ENCODE results near the gene CHKA.
A peak's percentile ranks its signal among the peaks of the same experiment; 100 is the strongest.

The CHKA gene

DNA sequence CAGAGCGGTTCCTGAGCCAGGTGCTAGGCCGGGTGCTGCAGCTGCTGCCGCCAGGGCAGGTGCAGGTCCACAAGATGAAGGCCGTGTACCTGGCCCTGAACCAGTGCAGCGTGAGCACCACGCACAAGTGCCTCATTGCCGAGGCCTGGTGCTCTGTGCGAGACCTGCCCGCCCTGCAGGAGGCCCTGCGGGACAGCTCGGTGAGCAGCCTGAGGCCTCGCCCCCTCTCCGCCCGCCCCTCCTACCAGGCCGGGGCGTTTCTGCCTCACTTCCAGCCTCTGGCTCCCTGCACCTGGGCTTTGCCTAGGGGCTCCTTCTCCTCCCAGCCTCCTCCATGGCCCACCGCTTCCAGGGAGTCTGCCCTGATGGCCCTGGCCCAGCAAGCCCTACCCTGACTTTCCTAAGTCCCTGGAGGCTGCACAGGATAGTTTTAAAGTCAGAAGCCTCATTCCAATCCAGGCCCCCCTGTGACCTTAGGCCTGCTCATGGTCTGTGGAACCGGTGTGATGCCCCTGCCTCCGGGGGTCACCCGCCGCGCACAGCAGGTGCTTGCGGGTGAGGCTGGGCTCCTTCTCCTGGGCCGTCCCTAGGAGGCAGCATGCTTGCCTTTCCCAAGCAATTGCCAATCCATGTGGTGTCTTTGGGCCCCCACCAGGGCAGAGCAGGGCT is 76.9 kb downstream of the CHKA start:
- no peak for DNase-seq (ENCODE audit: low read depth)

- DNase-seq (ENCODE audit: low read depth), result peak; percentile 78
Measured at GRCh38 chr11:68043349-68044144, 77.6 kb downstream of the CHKA start.

GRCh38 chr11:68043029-68043348 is 78.2 kb downstream of the CHKA start:
- DNase-seq (ENCODE audit: low read depth), result no peak

DNA sequence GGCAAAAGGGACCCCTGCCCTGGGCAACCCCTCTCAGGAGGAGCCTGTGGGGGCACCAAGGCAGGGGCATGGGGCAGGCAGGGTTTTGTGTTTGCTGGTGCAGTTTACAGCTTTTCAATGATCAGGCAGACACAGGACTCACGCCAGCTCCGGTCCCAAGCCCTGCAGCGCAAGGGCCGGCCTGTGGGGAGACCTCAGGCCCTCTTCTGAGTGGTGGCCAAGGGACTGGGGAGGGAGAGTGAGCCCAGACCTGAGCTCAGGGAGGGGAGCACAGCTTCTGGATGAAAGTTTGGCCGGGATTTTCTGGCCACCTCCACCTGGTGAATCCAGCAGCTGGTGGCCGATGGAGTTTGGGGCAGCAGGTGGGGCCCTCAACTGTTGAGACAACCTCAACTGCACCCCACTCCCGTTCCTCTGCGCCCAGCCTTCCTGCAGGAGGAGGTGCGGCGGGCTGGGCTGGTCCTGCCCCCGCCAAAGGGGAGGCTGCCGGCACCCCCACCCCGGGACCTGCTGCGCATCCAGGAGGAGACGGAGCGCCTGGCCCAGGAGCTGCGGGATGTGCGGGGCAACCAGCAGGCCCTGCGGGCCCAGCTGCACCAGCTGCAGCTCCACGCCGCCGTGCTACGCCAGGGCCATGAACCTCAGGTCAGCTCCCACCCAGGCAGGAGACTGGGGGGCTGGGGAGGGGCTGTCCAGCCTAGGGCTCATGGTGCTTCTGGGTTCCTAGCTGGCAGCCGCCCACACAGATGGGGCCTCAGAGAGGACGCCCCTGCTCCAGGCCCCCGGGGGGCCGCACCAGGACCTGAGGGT is 78.8 kb downstream of the CHKA start:
- DNase-seq (ENCODE audit: low read depth), result no peak

GRCh38 chr11:68041617-68042218 is 79.5 kb downstream of the CHKA start:
- DNase-seq (ENCODE audit: low read depth), result no peak

DNA sequence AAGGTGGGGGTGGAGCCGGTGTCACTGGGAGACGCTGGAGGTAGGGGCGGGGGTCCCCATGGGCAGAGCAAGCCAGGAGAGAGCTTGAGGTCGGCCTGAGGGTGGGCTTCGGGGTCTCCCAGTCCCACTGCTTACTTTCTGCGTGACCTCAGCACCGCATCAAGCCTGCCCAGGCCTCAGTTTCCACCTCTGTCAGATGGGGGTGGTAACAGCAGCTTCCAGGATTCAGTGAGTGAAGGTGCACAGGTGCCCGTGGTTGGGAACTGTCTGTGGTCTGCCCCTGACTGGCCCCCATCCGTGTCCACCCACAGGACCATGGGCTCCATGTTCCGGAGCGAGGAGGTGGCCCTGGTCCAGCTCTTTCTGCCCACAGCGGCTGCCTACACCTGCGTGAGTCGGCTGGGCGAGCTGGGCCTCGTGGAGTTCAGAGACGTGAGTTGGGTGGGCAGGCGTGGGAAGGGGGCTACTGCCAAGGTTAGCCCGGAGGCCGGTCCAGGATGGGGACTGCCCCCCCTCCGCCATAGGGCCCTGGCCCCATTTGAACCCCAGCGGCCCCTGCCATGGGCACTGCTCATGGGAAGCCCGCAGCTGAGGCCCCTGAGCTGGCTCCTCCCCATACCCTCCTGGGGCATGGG is 80.1 kb downstream of the CHKA start:
- DNase-seq (ENCODE audit: low read depth), result no peak

GRCh38 chr11:68040101-68040956 is 80.9 kb downstream of the CHKA start:
- DNase-seq (ENCODE audit: low read depth), result peak; percentile 72

GRCh38 chr11:68039526-68040086 is 81.6 kb downstream of the CHKA start:
- DNase-seq (ENCODE audit: low read depth), result no peak

GRCh38 chr11:68038718-68039525 is 82.3 kb downstream of the CHKA start, which contains the start of gene TCIRG1:
Gene TCIRG1, plus strand, starts transcription at chr11:68039025. Its CDS starts 2,247 bp downstream, at chr11:68041272.
- DNase-seq (ENCODE audit: low read depth), result peak; percentile 74

- no peak for DNase-seq (ENCODE audit: low read depth)
Measured at GRCh38 chr11:68038226-68038717, 82.9 kb downstream of the CHKA start.

DNA sequence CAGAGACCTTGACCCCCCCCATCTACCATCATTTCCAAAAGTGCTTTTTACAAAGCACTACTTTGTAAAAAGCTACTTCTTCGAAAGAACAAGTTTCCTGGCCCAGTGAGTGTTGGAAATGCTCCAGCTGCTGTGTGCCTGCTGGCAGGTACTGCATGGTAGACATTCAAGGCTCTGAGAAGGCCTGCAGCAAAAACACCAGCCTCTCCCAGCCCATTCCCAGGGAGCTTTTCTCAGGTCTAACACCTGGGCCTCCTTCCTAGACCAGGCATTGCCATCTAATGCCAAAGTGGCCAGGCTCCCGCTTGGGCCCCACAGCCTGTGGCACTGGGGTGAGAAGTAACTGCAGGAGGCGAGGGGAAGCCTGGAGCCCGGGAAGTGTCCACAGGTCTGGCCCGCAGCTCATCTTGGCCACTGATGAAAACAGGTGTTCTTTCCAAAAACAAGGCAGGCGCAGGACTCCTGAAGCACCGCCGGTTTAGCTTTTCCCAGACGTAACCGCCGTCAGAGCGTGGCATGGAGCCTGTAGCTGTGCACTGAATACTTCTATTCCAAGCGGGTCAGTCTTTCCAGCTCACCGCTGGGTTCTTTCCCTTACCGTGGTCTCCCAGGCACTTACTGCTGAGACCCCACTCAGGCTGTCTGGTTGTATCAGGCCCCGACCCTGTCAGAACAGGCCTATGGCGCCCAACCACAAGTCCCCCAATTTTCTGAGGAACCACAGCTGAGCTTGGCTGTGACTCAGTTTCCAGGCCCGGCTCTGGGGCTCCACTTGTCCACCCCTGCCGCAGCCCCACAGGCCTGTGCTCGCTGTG is 83.6 kb downstream of the CHKA start:
- DNase-seq (ENCODE audit: low read depth), result no peak

- no peak for DNase-seq (ENCODE audit: low read depth)
Measured at GRCh38 chr11:68036717-68037239, 84.4 kb downstream of the CHKA start.

- DNase-seq (ENCODE audit: low read depth), result no peak
Measured at GRCh38 chr11:68036141-68036716, 85.0 kb downstream of the CHKA start.

GRCh38 chr11:68035266-68035876 is 85.8 kb downstream of the CHKA start:
- DNase-seq (ENCODE audit: low read depth), result no peak

DNA sequence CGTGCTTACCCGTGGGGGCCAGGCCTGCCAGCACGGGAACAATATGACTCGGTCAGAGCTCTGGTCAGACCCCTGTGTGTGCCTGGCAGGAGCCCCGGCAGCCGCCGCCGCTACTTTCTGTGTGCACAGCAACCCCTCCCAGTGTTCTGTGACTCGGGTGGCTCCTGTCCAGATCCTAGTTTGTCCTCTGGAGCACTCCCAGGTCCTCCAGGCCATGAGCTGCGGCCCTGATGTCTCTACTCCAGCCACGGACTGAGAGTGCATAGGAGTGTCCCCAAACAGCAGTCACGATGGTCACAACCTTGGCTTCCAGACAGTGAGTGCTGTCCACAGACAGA is 87.5 kb downstream of the CHKA start:
- DNase-seq (ENCODE audit: low read depth), result no peak

GRCh38 chr11:68032997-68033707 is 88.0 kb downstream of the CHKA start:
- DNase-seq (ENCODE audit: low read depth), result no peak

DNA sequence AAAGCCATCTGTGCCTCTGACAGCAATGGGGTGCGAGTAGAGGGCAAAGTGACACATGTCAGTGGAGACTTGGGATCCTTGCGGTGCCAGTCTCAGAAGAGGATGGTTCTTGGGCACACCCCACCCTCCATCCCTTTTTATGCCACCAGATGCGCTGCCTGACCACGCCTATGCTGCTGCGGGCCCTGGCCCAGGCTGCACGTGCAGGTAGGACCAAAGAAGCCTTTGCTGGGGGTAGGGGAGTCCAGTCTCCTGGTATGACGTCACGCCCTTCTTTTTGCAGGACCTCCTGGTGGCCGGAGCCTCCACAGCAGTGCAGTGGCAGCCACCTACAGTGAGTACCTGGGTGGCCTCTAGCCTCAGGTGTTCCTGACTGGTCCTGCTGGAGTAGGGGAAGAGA is 89.2 kb downstream of the CHKA start:
- DNase-seq (ENCODE audit: low read depth), result no peak

All from iris pigment epithelial cell (primary cell).